Measurements from ENCODE around the gene HOXC6. TPM values are rescaled to one million over a fixed set of nuclear protein-coding genes. Genes with fewer than 3 reads are reported as not detected.

HOXC6 gene
- total and polyA plus RNA-seq, 9 of the 15 experiments (the other 6 are each of a cell fraction or from before 2014, with no cell fraction given) = 0.06 to 4.0 (median 1.4) TPM

DNA sequence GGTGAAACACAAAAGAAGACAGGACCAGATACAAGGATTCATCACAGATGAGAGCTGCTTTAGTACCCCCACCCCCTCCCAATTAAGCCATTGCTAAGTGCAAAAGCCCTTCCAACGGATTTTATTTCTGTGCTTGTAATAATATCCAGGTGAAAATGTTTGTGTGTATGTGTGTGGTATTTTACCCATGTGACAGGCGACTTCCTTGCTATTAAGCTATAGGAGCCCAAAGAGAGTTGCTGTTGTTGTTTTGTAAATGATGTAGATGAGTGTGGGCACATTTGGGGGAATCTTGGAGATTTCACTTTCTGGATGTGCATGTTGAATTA, 22.2 kb downstream of the HOXC6 start:
- H3K9me1 ChIP-seq (ENCODE audit: control insufficient read depth, insufficient read depth, low read length) = no peaks in the 10 kb centered on the region
- H3K4me2 ChIP-seq (ENCODE audit: insufficient read depth, low read length) = no peak overlapping the region
- DNase-seq (ENCODE audit: extremely low read depth in 1 of 4, low spot score in 3 of 4) (no peak), ATAC-seq (no peak), FAIRE-seq (no peak)
- ChIA-PET POLR2A (interaction anchor here (1.5 kb wide), 1 partner anchor 9 kb away, joined by 7 read pairs; no protein-coding TSS in a partner anchor), CTCF (ENCODE audit: low intra/inter-chr PET ratio) (no interaction called here)
- no peak overlapping the region for H3K4me3 ChIP-seq
- no peak overlapping the region for H2AFZ ChIP-seq (ENCODE audit: low read depth, low read length)
- BruUV-seq (replicated peaks) = no TSS peak
- in situ Hi-C loops (cut with MboI) (no loop called here), intact Hi-C loops (cut with micrococcal nuclease) (no loop called here)
- no peak overlapping the region for H3K9ac ChIP-seq (ENCODE audit: insufficient read depth in 1 of 2, low read depth in 2 of 2, low read length in 2 of 2)
- H3K27ac ChIP-seq (ENCODE audit: extremely low read depth, low read depth, low read length) = no peak overlapping the region
- H3K9me3 ChIP-seq (replicated peaks; ENCODE audit: control insufficient read depth, insufficient read depth, low read depth, low read length) = no peaks in the 10 kb centered on the region
- H4K20me1 ChIP-seq (replicated peaks; ENCODE audit: control insufficient read depth, insufficient read depth, low read length) = 0 out of 2 replicates have a peak, but pooled peaks cover 2% of the 10 kb centered on the region
- WGBS (ENCODE audit: insufficient coverage, low coverage, missing lambda C conversion rate) = 0% methylated on average over 2 of the region's 2 CpGs
- no peaks in the 10 kb centered on the region for H3K79me2 ChIP-seq (ENCODE audit: control insufficient read depth, insufficient read depth, low read length)
- H3K36me3 ChIP-seq (ENCODE audit: control insufficient read depth, insufficient read depth, low read length) = no peaks in the 10 kb centered on the region
- TF ChIP-seq ZKSCAN3 (CRISPR knock-in tag; IDR thresholded peaks at IDR 0.05) = no peak
- TF ChIP-seq, protein P1, sequence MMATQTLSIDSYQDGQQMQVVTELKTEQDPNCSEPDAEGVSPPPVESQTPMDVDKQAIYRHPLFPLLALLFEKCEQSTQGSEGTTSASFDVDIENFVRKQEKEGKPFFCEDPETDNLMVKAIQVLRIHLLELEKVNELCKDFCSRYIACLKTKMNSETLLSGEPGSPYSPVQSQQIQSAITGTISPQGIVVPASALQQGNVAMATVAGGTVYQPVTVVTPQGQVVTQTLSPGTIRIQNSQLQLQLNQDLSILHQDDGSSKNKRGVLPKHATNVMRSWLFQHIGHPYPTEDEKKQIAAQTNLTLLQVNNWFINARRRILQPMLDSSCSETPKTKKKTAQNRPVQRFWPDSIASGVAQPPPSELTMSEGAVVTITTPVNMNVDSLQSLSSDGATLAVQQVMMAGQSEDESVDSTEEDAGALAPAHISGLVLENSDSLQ (IDR thresholded peaks at IDR 0.05) = no peak
- TF ChIP-seq, protein P2, sequence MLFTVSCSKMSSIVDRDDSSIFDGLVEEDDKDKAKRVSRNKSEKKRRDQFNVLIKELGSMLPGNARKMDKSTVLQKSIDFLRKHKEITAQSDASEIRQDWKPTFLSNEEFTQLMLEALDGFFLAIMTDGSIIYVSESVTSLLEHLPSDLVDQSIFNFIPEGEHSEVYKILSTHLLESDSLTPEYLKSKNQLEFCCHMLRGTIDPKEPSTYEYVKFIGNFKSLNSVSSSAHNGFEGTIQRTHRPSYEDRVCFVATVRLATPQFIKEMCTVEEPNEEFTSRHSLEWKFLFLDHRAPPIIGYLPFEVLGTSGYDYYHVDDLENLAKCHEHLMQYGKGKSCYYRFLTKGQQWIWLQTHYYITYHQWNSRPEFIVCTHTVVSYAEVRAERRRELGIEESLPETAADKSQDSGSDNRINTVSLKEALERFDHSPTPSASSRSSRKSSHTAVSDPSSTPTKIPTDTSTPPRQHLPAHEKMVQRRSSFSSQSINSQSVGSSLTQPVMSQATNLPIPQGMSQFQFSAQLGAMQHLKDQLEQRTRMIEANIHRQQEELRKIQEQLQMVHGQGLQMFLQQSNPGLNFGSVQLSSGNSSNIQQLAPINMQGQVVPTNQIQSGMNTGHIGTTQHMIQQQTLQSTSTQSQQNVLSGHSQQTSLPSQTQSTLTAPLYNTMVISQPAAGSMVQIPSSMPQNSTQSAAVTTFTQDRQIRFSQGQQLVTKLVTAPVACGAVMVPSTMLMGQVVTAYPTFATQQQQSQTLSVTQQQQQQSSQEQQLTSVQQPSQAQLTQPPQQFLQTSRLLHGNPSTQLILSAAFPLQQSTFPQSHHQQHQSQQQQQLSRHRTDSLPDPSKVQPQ (CRISPR knock-in tag; IDR thresholded peaks at IDR 0.05; ENCODE audit: borderline replicate concordance) = no peak
- TF ChIP-seq PHTF2 (CRISPR knock-in tag; IDR thresholded peaks at IDR 0.05) = no peak
- no peak for TF ChIP-seq NFRKB (IDR thresholded peaks at IDR 0.05; ENCODE audit: low read depth)
- TF ChIP-seq, protein P3, sequence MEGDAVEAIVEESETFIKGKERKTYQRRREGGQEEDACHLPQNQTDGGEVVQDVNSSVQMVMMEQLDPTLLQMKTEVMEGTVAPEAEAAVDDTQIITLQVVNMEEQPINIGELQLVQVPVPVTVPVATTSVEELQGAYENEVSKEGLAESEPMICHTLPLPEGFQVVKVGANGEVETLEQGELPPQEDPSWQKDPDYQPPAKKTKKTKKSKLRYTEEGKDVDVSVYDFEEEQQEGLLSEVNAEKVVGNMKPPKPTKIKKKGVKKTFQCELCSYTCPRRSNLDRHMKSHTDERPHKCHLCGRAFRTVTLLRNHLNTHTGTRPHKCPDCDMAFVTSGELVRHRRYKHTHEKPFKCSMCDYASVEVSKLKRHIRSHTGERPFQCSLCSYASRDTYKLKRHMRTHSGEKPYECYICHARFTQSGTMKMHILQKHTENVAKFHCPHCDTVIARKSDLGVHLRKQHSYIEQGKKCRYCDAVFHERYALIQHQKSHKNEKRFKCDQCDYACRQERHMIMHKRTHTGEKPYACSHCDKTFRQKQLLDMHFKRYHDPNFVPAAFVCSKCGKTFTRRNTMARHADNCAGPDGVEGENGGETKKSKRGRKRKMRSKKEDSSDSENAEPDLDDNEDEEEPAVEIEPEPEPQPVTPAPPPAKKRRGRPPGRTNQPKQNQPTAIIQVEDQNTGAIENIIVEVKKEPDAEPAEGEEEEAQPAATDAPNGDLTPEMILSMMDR (IDR thresholded peaks at IDR 0.05 in 2 of 3, conservative IDR thresholded peaks at IDR 0.05 in 1 of 3; ENCODE audit: insufficient read depth in 2 of 3, low read depth in 1 of 3, low read length in 3 of 3) = no peak
- no peak for TF ChIP-seq TCF15 (CRISPR knock-in tag; IDR thresholded peaks at IDR 0.05)
- TF ChIP-seq, protein P4, sequence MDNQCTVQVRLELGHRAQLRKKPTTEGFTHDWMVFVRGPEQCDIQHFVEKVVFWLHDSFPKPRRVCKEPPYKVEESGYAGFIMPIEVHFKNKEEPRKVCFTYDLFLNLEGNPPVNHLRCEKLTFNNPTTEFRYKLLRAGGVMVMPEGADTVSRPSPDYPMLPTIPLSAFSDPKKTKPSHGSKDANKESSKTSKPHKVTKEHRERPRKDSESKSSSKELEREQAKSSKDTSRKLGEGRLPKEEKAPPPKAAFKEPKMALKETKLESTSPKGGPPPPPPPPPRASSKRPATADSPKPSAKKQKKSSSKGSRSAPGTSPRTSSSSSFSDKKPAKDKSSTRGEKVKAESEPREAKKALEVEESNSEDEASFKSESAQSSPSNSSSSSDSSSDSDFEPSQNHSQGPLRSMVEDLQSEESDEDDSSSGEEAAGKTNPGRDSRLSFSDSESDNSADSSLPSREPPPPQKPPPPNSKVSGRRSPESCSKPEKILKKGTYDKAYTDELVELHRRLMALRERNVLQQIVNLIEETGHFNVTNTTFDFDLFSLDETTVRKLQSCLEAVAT (IDR thresholded peaks at IDR 0.05) = no peak
- TF ChIP-seq, protein P5, sequence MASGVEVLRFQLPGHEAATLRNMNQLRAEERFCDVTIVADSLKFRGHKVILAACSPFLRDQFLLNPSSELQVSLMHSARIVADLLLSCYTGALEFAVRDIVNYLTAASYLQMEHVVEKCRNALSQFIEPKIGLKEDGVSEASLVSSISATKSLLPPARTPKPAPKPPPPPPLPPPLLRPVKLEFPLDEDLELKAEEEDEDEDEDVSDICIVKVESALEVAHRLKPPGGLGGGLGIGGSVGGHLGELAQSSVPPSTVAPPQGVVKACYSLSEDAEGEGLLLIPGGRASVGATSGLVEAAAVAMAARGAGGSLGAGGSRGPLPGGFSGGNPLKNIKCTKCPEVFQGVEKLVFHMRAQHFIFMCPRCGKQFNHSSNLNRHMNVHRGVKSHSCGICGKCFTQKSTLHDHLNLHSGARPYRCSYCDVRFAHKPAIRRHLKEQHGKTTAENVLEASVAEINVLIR (CRISPR knock-in tag; IDR thresholded peaks at IDR 0.05) = no peak
- no peak for TF ChIP-seq CHD1 (IDR thresholded peaks at IDR 0.05; ENCODE audit: low read length)
- no peak for TF ChIP-seq RBM39 (optimal IDR thresholded peaks at IDR 0.05; ENCODE audit: low read depth, low read length)
- TF ChIP-seq TRIM28 (IDR thresholded peaks at IDR 0.05) = no peak
- TF ChIP-seq MXI1 (IDR thresholded peaks at IDR 0.05; ENCODE audit: low read depth, low read length) = no peak
- TF ChIP-seq HNRNPL (IDR thresholded peaks at IDR 0.05; ENCODE audit: low read depth, low read length) = no peak
- TF ChIP-seq SLC30A9 (CRISPR knock-in tag; IDR thresholded peaks at IDR 0.05) = no peak
- no peak for TF ChIP-seq EP400 (IDR thresholded peaks at IDR 0.05)
- peaks cover 67 to 69% of the 10 kb centered on the region in 2 experiments for H3K27me3 ChIP-seq (ENCODE audit: control insufficient read depth in 2 of 2, insufficient read depth in 2 of 2, low read length in 2 of 2)
- peaks cover 0 to 17% of the 10 kb centered on the region in 2 experiments; a peak in 2 of 5 replicates for H3K4me1 ChIP-seq (replicated peaks in 1 of 2; ENCODE audit: control insufficient read depth in 2 of 2, insufficient read depth in 2 of 2, low read length in 2 of 2)
